K562 (cell line): ENCODE data around the gene PARD3B. TPM values are rescaled to one million over a fixed set of nuclear protein-coding genes. Genes with fewer than 3 reads are reported as not detected.

Experiments used
- ATAC-seq: fragments of 200-7000 bp; cut with Tn5 transposase; 3 replicates; pipeline ENCODE4 v1.9.1; 2020; ENCODE audit warnings: moderate library complexity
- BruUV-seq: library from RNA; stranded (reverse); fragments of 400-500 nt; replicated peaks from 2 replicates; lab custom pipeline; 2021; lab: Mats Ljungman, UMichigan
- CTCF ChIA-PET: fragments of 300-600 bp; formaldehyde crosslinking; extraction: SDS; loops from one replicate; lab custom pipeline; 2021; ENCODE audit warnings: low intra/inter-chr PET ratio; lab: Yijun Ruan, JAX
- POLR2A ChIA-PET: fragments of 300-600, 350-650 bp; sonication (Branson Sonifier 250); formaldehyde crosslinking; extraction: SDS; loops from one replicate; lab custom pipeline; 2021; ENCODE audit warnings: antibody characterized with exemption, inconsistent platforms; lab: Yijun Ruan, JAX
- DNase-seq, 4 experiments: peaks; one replicate each; pipeline versions ENCODE4 v3.0.0 to v3.0.0-alpha.2; 2011 to 2018; ENCODE audit warnings: low spot score in 3 of 4, mixed read lengths in 3 of 4; ENCODE audit errors: extremely low read depth in 1 of 4
- FAIRE-seq: peaks from 2 replicates; lab custom pipeline; 2011; peaks lifted over from hg19 to GRCh38; lab: Jason Lieb, UNC
- H2AFZ ChIP-seq: 2 replicates; pipeline ENCODE4 v1.6.0; 2011; ENCODE audit warnings: low read depth, low read length, control low read depth, inconsistent platforms
- H3K27ac ChIP-seq: fragments of 200-600 bp; 3 replicates; pipeline ENCODE4 v1.8.0; 2011; ENCODE audit warnings: low read depth, mild to moderate bottlenecking, control low read depth, inconsistent platforms, low read length, moderate library complexity, mixed read lengths; ENCODE audit errors: extremely low read depth
- H3K27me3 ChIP-seq, 2 experiments: fragments of 300-600 bp in 1 of 2; 2 replicates in 1 of 2; 3 replicates in 1 of 2; pipeline versions ENCODE4 v1.6.0 to v1.8.0; 2011; ENCODE audit warnings: inconsistent platforms in 2 of 2, low read length in 2 of 2, mild to moderate bottlenecking in 1 of 2, mixed read lengths in 1 of 2, moderate library complexity in 1 of 2; ENCODE audit not compliant: control insufficient read depth in 2 of 2, insufficient read depth in 2 of 2
- H3K36me3 ChIP-seq: fragments of 300-600 bp; 3 replicates; pipeline ENCODE4 v1.8.0; 2011; ENCODE audit warnings: mild to moderate bottlenecking, low read length, inconsistent platforms; ENCODE audit not compliant: control insufficient read depth, insufficient read depth
- H3K4me1 ChIP-seq, 2 experiments: fragments of 200-600 bp in 1 of 2; replicated peaks in 1 of 2; 2 replicates in 1 of 2; 3 replicates in 1 of 2; pipeline versions ENCODE4 v1.5.1 to v1.8.0; 2011; ENCODE audit warnings: inconsistent platforms in 2 of 2, low read length in 2 of 2, mild to moderate bottlenecking in 1 of 2, mixed read lengths in 1 of 2, moderate library complexity in 1 of 2; ENCODE audit not compliant: control insufficient read depth in 2 of 2, insufficient read depth in 2 of 2
- H3K4me2 ChIP-seq: 2 replicates; pipeline ENCODE4 v1.6.1; 2011; ENCODE audit warnings: low read length, control low read depth, inconsistent platforms, mixed read lengths; ENCODE audit not compliant: insufficient read depth
- H3K4me3 ChIP-seq: fragments of 200-600 bp; sonication (generic), shearing (Covaris generic); 2 replicates; pipeline ENCODE4 v1.5.1; 2016; ENCODE audit warnings: control low read depth, inconsistent platforms
- H3K79me2 ChIP-seq: fragments of 200-600 bp; 3 replicates; pipeline ENCODE4 v1.8.0; 2011; ENCODE audit warnings: low read length, inconsistent platforms; ENCODE audit not compliant: control insufficient read depth, insufficient read depth
- H3K9ac ChIP-seq, 2 experiments: 2 replicates each; pipeline versions ENCODE4 v1.6.0 to v1.6.1; 2011; ENCODE audit warnings: low read depth in 2 of 2, low read length in 2 of 2, control low read depth in 1 of 2, inconsistent platforms in 1 of 2, mild to moderate bottlenecking in 1 of 2, mixed read lengths in 1 of 2; ENCODE audit not compliant: insufficient read depth in 1 of 2
- H3K9me1 ChIP-seq: one replicate; pipeline ENCODE4 v1.6.0; 2011; ENCODE audit warnings: inconsistent platforms, mild to moderate bottlenecking, low read length, moderate library complexity; ENCODE audit not compliant: control insufficient read depth, insufficient read depth
- H3K9me3 ChIP-seq: replicated peaks from 2 replicates; pipeline ENCODE4 v1.5.1; 2011; ENCODE audit warnings: low read depth, low read length, inconsistent platforms; ENCODE audit not compliant: control insufficient read depth, insufficient read depth
- H4K20me1 ChIP-seq: replicated peaks from 2 replicates; pipeline ENCODE4 v1.6.1; 2011; ENCODE audit warnings: low read length, inconsistent platforms, mixed read lengths; ENCODE audit not compliant: control insufficient read depth, insufficient read depth
- BRD4 ChIP-seq: fragments of 200-600 bp; sonication (generic); IDR thresholded peaks from 2 replicates; pipeline ENCODE4 v1.6.1; 2017; ENCODE audit warnings: inconsistent platforms
- HNRNPUL1 ChIP-seq: fragments of 200-400 bp; formaldehyde crosslinking; IDR thresholded peaks from 2 replicates; pipeline ENCODE4 v1.6.1; 2017; ENCODE audit warnings: low read length
- MAFG ChIP-seq: fragments of 450-650 bp; conservative IDR thresholded peaks from 2 replicates; pipeline ENCODE4 v1.6.1; 2016; ENCODE audit warnings: missing genetic modification characterization, missing compliant biosample characterization
- MCM2 ChIP-seq: fragments of 450-650 bp; IDR thresholded peaks from 2 replicates; pipeline ENCODE4 v1.6.1; 2017; ENCODE audit warnings: low read depth, mild to moderate bottlenecking
- NFXL1 ChIP-seq: fragments of 450-650 bp; formaldehyde crosslinking; IDR thresholded peaks from 2 replicates; pipeline ENCODE4 v1.4.0; 2021; ENCODE audit warnings: mild to moderate bottlenecking
- NR0B1 ChIP-seq: fragments of 450-650 bp; IDR thresholded peaks from one replicate; pipeline ENCODE4 v1.6.1; 2018; ENCODE audit warnings: mild to moderate bottlenecking, moderate library complexity; ENCODE audit not compliant: partially characterized antibody
- NR1H2 ChIP-seq: sonication (generic); formaldehyde crosslinking; IDR thresholded peaks from 2 replicates; pipeline ENCODE4 v1.4.0; 2020; ENCODE audit warnings: mild to moderate bottlenecking, missing genetic modification reagents
- POLR2H ChIP-seq: IDR thresholded peaks from 2 replicates; pipeline ENCODE4 v1.6.1; 2016; ENCODE audit warnings: missing genetic modification characterization, low read depth, mild to moderate bottlenecking, control low read depth, missing compliant biosample characterization, moderate library complexity
- PTTG1 ChIP-seq: fragments of 450-650 bp; IDR thresholded peaks from 2 replicates; pipeline ENCODE4 v1.6.1; 2016; ENCODE audit warnings: low read depth, mild to moderate bottlenecking, missing genetic modification characterization, missing compliant biosample characterization
- SP1 ChIP-seq: sonication (generic); formaldehyde crosslinking; IDR thresholded peaks from 2 replicates; pipeline ENCODE4 v1.8.1; 2022; ENCODE audit warnings: mild to moderate bottlenecking, missing genetic modification reagents
- SP2 ChIP-seq: IDR thresholded peaks from 2 replicates; pipeline ENCODE4 v1.6.1; 2011; ENCODE audit warnings: mild to moderate bottlenecking, low read depth, low read length, moderate library complexity; ENCODE audit not compliant: poor library complexity, severe bottlenecking; ENCODE audit errors: extremely low read depth
- VEZF1 ChIP-seq: fragments of 200-800 bp; sonication (Bioruptor generic); IDR thresholded peaks from 2 replicates; pipeline ENCODE4 v1.6.1; 2017; ENCODE audit warnings: missing genetic modification characterization, missing compliant biosample characterization
- ZNF224 ChIP-seq: sonication (generic); formaldehyde crosslinking; IDR thresholded peaks from 2 replicates; pipeline ENCODE4 v1.8.0; 2022; ENCODE audit warnings: mild to moderate bottlenecking, missing genetic modification reagents
- ZNF395 ChIP-seq: fragments of 200-800 bp; sonication (Bioruptor generic); IDR thresholded peaks from 2 replicates; pipeline ENCODE4 v1.6.1; 2017; ENCODE audit warnings: missing genetic modification characterization, missing compliant biosample characterization
- ZNF398 ChIP-seq: fragments of 250-450 bp; sonication (Bioruptor Pico); IDR thresholded peaks from 2 replicates; pipeline ENCODE4 v1.8.0; 2021; ENCODE audit warnings: moderate library complexity, mild to moderate bottlenecking, inconsistent platforms
- ZNF57 ChIP-seq: fragments of 450-650 bp; formaldehyde crosslinking; IDR thresholded peaks from 2 replicates; pipeline ENCODE4 v1.4.0; 2020; ENCODE audit warnings: mild to moderate bottlenecking, moderate library complexity
- WGBS: fragments of 100-300 bp; shearing (Covaris generic); methylation state at CpG from one replicate; pipeline ENCODE4 v1.1.6; 2016; ENCODE audit warnings: low coverage, mixed read lengths; ENCODE audit not compliant: insufficient coverage; ENCODE audit errors: missing lambda C conversion rate; 5-methylcytosine and 5-hydroxymethylcytosine counted together
- in situ Hi-C: fragments of 300-500 bp; cut with MboI; formaldehyde crosslinking; loops from 4 replicates; pipeline ENCODE4 v1.15.0; 2018; ENCODE audit warnings: inconsistent platforms, mixed read lengths
- intact Hi-C: fragments of 100-400 bp; cut with micrococcal nuclease; formaldehyde crosslinking; loops from 2 replicates; pipeline ENCODE4 v1.14.2; 2022
- polyA plus RNA-seq, 8 experiments: library from polyadenylated mRNA; depleted of rRNA in 4 of 8; stranded (reverse) in 5 of 8; unstranded in 3 of 8; fragments of >200 nt; fragmentation: Nextera tagmentation in 2 of 8; fragmentation: Illumina TruSeq in 1 of 8; extraction: Ambion mirVana in 2 of 8; extraction: Trizol in 1 of 8; gene quantifications; 2 replicates each; pipeline versions ENCODE4 v1.2.1 to v1.2.3, GENCODE V29; 2011 to 2014; ENCODE audit warnings: inconsistent platforms in 1 of 8, missing spikeins in 1 of 8
- total RNA-seq, 7 experiments: library from RNA; depleted of rRNA in 6 of 7; stranded (reverse); fragments of >200 nt in 6 of 7; fragmentation: Illumina TruSeq in 2 of 7; extraction: Trizol in 2 of 7; gene quantifications; 2 replicates each; pipeline versions ENCODE4 v1.2.1 to v1.2.3, GENCODE V29; 2011 to 2021; ENCODE audit warnings: low replicate concordance in 1 of 7

Gene PARD3B
- total and polyA plus RNA-seq, 9 of the 15 experiments (the other 6 are each of a cell fraction or from before 2014, with no cell fraction given), result 0.15 to 3.0 (median 1.1) TPM

GRCh38 chr2:204692790-204693189, 147.5 kb downstream of the PARD3B start (continued):
- TF ChIP-seq ZNF395 (CRISPR knock-in tag) (no peak), ZNF398 (no peak)

- CTCF ChIA-PET, result interaction anchor here (0.9 kb wide), 1 partner anchor 12 kb away, joined by 3 read pairs; no protein-coding TSS in a partner anchor
- Histone ChIP-seq H3K36me3 (no peaks in the 10 kb centered on the region), H3K9ac (no peak overlapping the region), H3K9me3 (no peaks in the 10 kb centered on the region), H2AFZ (no peak overlapping the region), H4K20me1 (no peaks in the 10 kb centered on the region), H3K27ac (no peak overlapping the region), H3K9me1 (no peaks in the 10 kb centered on the region), H3K4me3 (no peak overlapping the region), H3K4me2 (no peak overlapping the region), H3K79me2 (no peaks in the 10 kb centered on the region), H3K4me1 (no peaks in the 10 kb centered on the region), H3K27me3 (no peaks in the 10 kb centered on the region)
- intact Hi-C loops, result no loop called here
- in situ Hi-C loops, result loop anchor here (10.0 kb wide), 1 partner anchor 368 kb away; no protein-coding TSS in a partner anchor
- no TSS peak for BruUV-seq
- FAIRE-seq (no peak), DNase-seq (no peak), ATAC-seq (no peak)
- POLR2A ChIA-PET, result no interaction called here
- 27% methylated on average over 3 of the region's 3 CpGs for WGBS
- no peak for TF ChIP-seq HNRNPUL1
- TF ChIP-seq PTTG1, result no peak
- TF ChIP-seq MCM2, result no peak
- TF ChIP-seq VEZF1, result no peak
- no peak for TF ChIP-seq ZNF57 (CRISPR knock-in tag)
- TF ChIP-seq BRD4, result no peak
- no peak for TF ChIP-seq NFXL1
- no peak for TF ChIP-seq SP2
- no peak for TF ChIP-seq NR0B1
- TF ChIP-seq ZNF224, result no peak
- TF ChIP-seq MAFG (tag), result no peak
- TF ChIP-seq NR1H2, result no peak
- no peak for TF ChIP-seq POLR2H (tag)
- TF ChIP-seq SP1 (CRISPR knock-in tag), result no peak
Observed at GRCh38 chr2:204693262-204693661, 148.0 kb downstream of the PARD3B start.
